VCaP (cell line): ENCODE data around the gene CISD3.
A peak's percentile ranks its signal among the peaks of the same experiment; 100 is the strongest.

Source experiments
- H3K27ac ChIP-seq: fragments of 450-650 bp; 2 replicates; pipeline ENCODE4 v1.5.1; 2017
- TF ChIP-seq, protein P1 (sequence below): fragments of 450-650 bp; conservative IDR thresholded peaks from 2 replicates; pipeline ENCODE4 v1.5.1; 2017; ENCODE audit warnings: mild to moderate bottlenecking, moderate library complexity

CISD3 gene

GRCh38 chr17:38739305-38739704 lies 9.2 kb downstream of the CISD3 start:
- TF ChIP-seq, protein P1, sequence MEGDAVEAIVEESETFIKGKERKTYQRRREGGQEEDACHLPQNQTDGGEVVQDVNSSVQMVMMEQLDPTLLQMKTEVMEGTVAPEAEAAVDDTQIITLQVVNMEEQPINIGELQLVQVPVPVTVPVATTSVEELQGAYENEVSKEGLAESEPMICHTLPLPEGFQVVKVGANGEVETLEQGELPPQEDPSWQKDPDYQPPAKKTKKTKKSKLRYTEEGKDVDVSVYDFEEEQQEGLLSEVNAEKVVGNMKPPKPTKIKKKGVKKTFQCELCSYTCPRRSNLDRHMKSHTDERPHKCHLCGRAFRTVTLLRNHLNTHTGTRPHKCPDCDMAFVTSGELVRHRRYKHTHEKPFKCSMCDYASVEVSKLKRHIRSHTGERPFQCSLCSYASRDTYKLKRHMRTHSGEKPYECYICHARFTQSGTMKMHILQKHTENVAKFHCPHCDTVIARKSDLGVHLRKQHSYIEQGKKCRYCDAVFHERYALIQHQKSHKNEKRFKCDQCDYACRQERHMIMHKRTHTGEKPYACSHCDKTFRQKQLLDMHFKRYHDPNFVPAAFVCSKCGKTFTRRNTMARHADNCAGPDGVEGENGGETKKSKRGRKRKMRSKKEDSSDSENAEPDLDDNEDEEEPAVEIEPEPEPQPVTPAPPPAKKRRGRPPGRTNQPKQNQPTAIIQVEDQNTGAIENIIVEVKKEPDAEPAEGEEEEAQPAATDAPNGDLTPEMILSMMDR, result no peak
- H3K27ac ChIP-seq, result no peak overlapping the region

DNA sequence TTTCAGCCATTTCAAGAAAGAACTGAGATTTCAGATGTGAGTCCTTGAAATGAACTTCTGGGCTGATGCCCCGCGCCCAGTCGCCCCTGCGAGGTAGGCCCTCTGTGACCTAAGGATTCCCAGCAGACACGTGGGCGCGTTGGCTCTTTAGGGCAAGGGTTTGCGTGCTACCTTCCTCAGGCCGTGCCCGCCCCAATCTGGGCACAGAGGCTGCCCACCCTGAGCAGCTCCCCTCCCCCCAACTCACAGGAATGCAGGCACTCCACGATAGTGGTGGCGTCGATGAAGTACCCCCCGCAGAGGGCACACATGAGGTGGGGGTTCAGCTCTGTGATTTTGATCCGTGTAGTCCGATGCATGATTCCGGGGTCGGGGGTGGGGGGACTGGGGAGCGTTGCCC lies 9.9 kb downstream of the CISD3 start:
- no peak overlapping the region for H3K27ac ChIP-seq
- TF ChIP-seq, protein P1, result no peak

DNA sequence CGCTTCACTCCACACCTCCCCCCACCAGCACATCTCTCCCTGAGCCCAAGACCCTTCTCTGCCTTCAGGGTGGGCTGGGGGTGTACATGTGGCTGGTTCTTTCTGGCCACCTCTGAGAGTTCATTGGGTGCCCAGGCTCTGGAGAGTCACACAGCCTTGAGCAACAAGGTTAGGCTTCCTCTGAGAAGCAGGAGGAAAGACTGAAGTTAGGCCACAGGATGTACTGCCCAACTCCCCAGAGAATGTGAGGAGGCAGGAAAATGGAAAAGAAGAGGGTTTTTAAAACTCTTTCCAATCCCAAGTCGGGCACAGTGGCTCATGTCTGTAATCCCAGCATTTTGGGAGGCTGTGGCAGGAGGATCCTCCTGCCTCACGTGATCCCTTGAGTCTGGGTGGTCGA lies 10.7 kb downstream of the CISD3 start:
- TF ChIP-seq, protein P1, result no peak
- H3K27ac ChIP-seq, result peak overlapping the region; percentile 74

- H3K27ac ChIP-seq, result peak overlapping the region; percentile 74
- TF ChIP-seq, protein P1, result no peak
Measured at GRCh38 chr17:38741461-38741860, 11.3 kb downstream of the CISD3 start.

GRCh38 chr17:38741921-38742410 lies 11.8 kb downstream of the CISD3 start:
- TF ChIP-seq, protein P1, result no peak
- peak overlapping the region; percentile 74 for H3K27ac ChIP-seq

DNA sequence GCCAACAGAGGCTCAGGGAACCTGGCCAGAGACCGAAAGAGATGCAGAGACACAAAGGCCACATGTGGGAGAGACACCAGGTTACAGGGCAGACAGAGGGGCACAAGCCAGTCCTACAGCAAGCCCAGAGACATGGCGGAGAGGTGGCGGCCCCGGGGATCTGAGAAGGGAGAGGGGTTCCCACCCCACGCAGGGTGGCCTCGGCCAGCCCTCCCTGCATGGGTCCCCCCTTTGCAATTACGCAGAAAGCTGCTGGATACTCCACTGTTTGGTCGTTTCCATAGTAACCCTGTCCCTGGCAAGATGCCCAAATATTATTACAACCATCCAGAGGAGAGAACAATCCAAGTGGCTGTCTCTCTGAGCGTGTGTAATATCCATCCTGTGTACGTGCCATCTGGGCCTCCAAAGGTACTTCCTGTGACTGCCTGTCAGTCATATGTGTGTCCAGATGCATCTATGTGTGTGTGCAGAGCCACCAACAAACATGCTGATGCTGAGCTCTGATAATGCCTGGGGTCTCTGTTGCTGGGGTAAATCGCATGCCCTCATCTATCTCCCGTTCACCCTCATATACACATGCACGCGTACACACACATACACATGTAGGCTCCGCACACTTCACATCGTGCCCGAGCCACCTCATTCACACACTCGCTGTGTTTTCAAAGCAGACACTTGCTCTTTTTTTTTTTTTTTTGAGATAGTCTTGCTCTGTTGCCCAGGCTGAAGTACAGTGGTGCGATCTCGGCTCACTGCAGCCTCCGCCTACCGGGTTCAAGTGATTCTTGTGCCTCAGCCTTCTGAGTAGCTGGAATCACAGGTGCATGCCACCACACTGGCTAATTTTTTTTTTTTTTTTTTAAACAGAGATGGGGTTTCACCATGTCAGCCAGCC lies 12.5 kb downstream of the CISD3 start:
- H3K27ac ChIP-seq, result peak overlapping the region; percentile 74
- TF ChIP-seq, protein P1, result no peak

DNA sequence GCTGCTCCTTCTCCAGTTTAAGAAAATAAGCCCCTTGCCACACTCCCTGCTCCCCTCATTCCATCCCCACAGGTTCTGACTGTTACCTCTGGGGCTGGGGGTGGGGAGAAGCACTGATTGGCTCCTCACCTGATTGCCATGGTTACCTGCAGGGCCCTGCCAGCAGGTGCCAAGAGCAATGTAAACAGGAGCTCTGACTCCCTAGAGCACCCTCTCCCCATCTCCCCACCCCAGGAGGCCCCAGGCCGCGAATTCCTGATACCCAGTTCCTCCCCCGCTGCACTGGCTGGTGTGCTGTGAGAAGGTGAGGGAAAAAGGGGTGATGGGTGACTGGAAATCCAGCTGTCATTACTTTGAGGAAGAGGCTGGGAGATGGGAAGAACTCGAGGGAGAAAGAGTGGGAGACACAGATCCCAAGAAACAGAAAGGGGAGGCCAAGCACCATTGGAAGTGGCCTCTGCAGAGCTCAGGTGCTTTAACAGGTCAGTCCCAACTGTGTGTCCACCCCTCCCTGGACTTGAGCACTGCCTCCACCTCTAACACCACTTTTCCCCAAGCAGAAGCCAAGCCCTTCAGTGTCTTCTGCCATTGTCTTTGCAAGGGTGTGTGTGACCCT lies 13.5 kb downstream of the CISD3 start:
- H3K27ac ChIP-seq, result peak overlapping the region; percentile 74
- TF ChIP-seq, protein P1, result no peak
